Stimulated activated CD8-positive, alpha-beta memory T cell treated with anti-CD3 and anti-CD28 coated beads, Interleukin-15, amount 100 ng/mL, for 48 hours (primary cell): ENCODE data around the gene VKORC1.
A peak's percentile ranks its signal among the peaks of the same experiment; 100 is the strongest.
"Not testable (repeated sequence)": the region's sequence is repeated elsewhere in the genome, so short reads cannot be mapped to it uniquely, and the experiment has no call there.

ENCODE experiments used
- DNase-seq, 2 donors: peaks; one replicate each; pipeline ENCODE4 v3.0.0-alpha.2; 2020; ENCODE audit warnings: low read depth in 2 of 2

Gene VKORC1

GRCh38 chr16:31107465-31107867 is 12.9 kb upstream of the VKORC1 start:
- DNase-seq, result peak; percentile 25 to 40

GRCh38 chr16:31106509-31107464 is 12.2 kb upstream of the VKORC1 start:
- no peak for DNase-seq

GRCh38 chr16:31105677-31106213 is 11.1 kb upstream of the VKORC1 start:
- DNase-seq, result peak; percentile 76 to 80

- DNase-seq, result not testable (repeated sequence)
Measured at GRCh38 chr16:31100876-31101641, 6.5 kb upstream of the VKORC1 start.

- DNase-seq, result no peak
Measured at GRCh38 chr16:31099860-31100638, 5.5 kb upstream of the VKORC1 start.

GRCh38 chr16:31094088-31094423 is 541 bp downstream of the VKORC1 start:
- DNase-seq, result no peak

- no peak for DNase-seq
Measured at GRCh38 chr16:31093132-31093703, 1.4 kb downstream of the VKORC1 start.

GRCh38 chr16:31092330-31092729 is 2.3 kb downstream of the VKORC1 start:
- no peak for DNase-seq

- DNase-seq, result no peak
Measured at GRCh38 chr16:31090540-31090939, 4.1 kb downstream of the VKORC1 start.

- no peak for DNase-seq
Measured at GRCh38 chr16:31089199-31089598, 5.4 kb downstream of the VKORC1 start.

- no peak for DNase-seq
Measured at GRCh38 chr16:31088459-31089183, 6.0 kb downstream of the VKORC1 start, which contains the start of gene PRSS53. TSS of gene PRSS53 (minus strand) at chr16:31088943. CDS start at chr16:31088809, 134 bp downstream.

- DNase-seq, result no peak
Measured at GRCh38 chr16:31087971-31088370, 6.6 kb downstream of the VKORC1 start.

- no peak for DNase-seq
Measured at GRCh38 chr16:31087481-31087880, 7.1 kb downstream of the VKORC1 start.

GRCh38 chr16:31086629-31086906 is 8.0 kb downstream of the VKORC1 start:
- no peak for DNase-seq

GRCh38 chr16:31085873-31086628 is 8.5 kb downstream of the VKORC1 start:
- DNase-seq, result no peak

GRCh38 chr16:31085411-31085810 is 9.2 kb downstream of the VKORC1 start:
- no peak for DNase-seq

- DNase-seq, result no peak
Measured at GRCh38 chr16:31084584-31085302, 9.9 kb downstream of the VKORC1 start.

- no peak for DNase-seq
Measured at GRCh38 chr16:31083981-31084380, 10.6 kb downstream of the VKORC1 start.

- DNase-seq, result no peak
Measured at GRCh38 chr16:31083556-31083955, 11.0 kb downstream of the VKORC1 start.
